Stimulated activated CD8-positive, alpha-beta memory T cell treated with anti-CD3 and anti-CD28 coated beads, Interleukin-4, amount 100 ng/mL, for 48 hours (primary cell): ENCODE data around the gene MEGF11.
"Not testable (repeated sequence)": the region's sequence is repeated elsewhere in the genome, so short reads cannot be mapped to it uniquely, and the experiment has no call there.

ENCODE experiments used
- DNase-seq: peaks from one replicate; pipeline ENCODE4 v3.0.0-alpha.2; 2020

MEGF11 gene

DNA sequence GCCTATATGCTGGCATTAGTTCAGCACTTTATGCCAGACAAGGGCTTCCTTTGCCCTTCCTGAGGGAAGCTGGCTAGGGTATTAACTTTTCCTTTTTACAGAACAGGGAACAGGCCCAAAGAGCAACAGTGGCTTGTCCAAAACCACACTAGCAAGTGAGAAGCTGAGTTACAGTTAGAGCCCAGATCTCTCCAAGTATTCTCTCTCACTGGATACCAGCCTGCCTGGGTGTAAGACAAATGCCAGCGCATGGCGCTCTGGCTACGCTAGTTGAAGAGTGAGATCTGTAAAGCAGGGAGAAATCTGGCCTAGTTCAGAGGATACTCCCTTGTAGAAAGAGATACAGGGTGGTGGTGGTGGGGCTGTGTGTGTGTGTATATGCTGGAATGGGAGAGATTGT, 345.9 kb downstream of the MEGF11 start:
- DNase-seq: no peak

DNA sequence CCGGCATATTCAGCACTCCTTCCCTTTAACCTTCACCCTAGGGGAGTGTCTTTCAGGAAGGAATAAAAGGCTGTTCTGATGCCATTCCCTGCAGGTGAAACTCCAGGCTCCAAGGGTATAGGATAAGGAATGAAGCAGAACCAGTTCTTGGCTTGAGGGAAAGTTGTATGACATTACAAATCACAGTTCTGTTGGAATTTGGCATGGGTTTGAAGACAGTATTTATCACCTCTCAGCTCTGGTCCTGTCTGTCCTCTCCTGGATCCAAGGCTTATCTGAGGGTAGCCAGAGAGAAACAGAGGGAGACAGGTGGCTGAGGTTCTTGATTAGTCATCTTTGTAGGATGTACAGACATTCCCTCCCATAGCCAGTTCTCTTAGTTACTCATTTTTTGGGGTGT, 347.2 kb downstream of the MEGF11 start:
- DNase-seq: no peak

DNA sequence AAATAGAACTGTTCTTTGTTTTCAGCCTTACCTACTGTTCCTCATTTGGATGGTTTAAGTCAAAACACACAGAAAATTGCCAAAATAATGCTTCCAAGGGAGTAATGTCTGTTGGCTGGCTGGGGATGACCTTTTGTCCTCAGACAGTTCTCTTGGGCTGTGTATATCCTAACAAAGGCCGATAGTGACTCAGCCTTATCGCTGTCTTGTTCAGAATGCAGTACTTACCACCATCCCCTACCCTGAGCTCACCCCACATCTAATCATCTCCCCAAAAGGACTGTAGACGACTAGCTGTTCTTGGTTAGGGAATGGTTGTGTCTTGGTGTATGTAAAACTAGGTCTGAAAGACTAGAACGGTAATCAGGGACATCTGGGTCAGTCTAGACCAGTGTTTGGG, 349.2 kb downstream of the MEGF11 start:
- no peak for DNase-seq

DNA sequence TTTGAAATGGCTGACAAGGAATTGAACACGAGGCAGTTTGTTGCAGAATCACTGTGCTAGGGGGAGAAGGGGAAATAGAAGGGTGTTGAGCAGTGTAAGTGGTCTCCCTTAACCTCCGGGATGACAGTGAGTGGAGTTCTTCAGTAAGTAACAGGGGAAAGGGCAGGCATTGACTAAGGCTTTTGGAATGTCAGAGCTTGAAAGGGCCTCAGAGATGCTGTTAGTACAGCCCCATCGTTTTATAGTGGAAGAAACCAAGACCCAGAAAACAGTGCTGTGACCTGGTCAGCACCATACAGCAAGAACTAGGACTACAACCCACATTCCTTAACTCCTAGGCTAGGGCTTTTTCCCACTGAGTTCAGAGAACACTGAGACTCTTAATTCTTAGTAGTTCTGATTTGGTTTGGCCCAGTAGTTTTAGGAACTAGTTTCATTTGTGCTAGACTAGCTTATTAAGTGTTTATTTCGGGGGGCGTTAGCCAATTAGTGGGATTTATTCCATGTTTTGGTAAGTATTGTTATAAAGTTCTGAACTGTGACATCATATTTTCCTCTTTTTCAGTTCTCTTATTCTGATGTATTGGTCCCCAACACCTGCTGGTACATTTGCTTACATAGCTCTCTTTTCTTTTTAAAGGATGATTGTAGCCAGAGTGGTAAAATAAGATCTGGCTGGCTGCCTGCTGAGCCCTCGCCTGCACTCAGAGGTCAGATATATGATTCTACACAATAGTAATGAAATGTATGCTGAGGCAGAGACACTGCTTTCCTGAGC, 350.1 kb downstream of the MEGF11 start:
- no peak for DNase-seq

DNA sequence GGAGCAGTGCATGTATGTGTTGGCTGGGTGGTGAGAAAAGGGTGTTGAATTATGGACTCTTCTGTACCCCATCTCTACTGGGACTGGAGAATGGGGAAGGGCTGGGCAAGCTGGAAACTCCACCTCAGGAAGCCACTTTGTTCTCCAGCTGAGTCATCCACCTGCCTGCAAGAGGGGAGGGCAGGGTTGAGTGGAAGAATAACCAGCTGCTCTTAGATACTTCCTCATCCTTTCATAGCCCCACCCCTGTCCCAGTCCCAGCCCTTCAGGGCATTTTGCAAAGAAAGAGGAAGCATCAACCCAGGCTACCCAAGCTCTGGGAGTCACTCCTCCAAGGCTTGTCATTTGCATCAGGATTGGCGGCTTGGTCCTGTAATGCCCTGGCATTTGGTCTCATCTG, 351.2 kb downstream of the MEGF11 start:
- no peak for DNase-seq

DNA sequence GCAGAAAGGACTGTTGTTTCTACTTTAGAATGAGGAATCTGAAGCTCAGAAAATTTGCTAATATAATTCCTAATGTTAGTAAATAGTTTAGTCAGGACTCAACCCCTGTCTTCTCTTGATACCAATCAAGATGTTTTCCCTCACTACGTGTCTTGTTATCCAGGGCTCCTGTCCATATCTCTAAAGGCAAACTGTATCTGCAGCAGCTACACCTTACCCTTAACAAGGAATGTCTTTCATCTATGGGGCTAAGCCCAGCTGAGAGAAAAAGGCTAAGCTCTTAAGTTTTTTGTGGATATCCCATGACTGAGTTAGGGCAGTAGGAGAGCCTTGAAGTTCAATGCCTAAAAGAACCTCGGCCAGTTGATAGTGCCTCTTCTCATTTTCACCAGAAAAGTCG, 351.7 kb downstream of the MEGF11 start:
- DNase-seq: no peak

DNA sequence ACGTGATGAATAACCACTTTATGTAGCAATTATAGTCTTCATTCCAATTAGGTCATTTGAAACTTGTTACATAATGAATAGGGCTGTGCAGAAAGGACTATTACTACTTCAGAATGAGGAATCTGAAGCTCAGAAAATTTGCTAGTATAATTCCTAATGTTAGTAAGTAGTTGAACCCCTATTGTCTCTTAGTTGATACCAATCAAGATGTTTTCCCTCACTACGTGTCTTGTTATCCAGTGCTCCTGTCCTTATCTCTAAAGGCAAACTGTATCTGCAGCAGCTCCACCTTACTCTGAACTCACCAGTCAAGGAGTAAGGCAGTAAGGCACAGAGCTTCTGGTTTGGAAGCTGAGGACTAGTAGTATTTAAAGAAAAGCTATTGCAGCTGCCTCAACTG, 352.2 kb downstream of the MEGF11 start:
- no peak for DNase-seq

DNA sequence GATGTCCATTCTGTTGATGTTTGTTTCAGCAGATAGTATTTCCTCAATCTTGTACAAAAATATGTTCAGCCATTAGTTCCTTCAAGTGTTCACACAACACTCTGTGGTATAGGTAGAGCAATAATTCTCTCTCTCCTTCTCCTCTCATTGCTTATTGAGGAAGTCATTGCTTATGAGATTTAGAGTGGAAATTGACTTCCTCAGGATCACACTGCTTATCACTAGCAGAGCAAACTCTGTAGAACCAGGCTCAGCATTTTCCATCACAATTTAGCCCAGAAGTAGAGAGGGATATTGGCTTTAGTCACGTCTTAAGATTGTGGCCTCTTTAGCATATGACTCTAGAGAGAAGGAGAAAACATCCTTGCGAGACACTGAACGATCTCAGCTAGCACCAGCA, 353.1 kb downstream of the MEGF11 start:
- DNase-seq: no peak

DNA sequence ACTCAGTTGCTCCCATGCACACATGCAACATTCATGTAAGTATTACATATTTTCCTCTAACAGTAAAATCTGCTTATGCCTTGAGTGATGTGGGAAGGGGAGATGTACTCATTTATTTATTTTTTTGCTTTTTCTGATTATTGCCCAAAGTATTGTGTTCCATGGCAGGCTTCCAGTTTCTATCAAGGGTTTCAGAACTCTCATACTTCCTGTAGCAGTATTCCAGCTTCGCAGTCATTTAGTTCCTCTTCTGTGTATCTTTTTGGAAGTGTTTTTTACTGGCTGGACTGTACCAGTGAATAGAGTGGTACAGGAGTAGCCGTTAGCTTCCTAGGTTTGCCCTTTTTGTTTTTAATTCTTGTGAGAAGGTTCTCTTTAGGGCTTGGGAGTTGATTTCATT, 357.3 kb downstream of the MEGF11 start:
- DNase-seq: no peak

DNA sequence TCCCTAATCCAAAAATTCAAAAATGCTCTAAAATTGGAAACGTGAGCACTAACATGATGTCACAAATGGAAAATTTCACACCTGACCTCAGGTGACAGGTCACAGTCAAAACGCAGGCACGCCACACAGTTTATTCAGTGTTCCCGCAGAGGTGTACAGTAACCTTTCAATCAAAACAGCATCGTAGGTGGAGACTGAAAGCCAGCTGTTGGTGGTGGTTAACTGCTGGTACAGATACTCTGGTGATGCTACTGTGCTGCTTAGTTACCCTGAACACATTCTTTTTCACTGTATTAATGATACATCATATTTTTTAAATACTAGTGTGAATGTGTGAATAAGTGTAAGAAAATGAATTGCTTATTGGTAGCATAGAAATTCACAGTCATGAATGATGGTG, 360.5 kb downstream of the MEGF11 start:
- DNase-seq: no peak

DNA sequence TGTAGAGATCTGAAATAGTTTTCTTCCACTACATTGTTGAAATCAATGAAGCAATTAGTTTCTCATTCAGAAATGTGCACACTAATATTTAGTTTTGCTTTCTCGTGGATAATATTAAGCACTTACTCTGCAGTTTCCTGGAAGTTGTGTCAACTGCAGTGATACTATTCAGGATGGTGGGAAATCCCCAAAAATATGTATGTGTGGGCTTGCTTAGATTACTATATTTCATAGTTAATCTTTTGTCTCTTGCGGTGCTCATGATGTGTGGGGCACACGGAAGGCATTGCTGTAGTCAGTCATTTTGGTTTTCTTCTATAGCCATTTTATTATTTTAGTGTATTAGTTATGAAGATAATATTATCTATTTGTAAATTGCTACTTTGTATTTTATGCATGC, 364.6 kb downstream of the MEGF11 start:
- no peak for DNase-seq

DNA sequence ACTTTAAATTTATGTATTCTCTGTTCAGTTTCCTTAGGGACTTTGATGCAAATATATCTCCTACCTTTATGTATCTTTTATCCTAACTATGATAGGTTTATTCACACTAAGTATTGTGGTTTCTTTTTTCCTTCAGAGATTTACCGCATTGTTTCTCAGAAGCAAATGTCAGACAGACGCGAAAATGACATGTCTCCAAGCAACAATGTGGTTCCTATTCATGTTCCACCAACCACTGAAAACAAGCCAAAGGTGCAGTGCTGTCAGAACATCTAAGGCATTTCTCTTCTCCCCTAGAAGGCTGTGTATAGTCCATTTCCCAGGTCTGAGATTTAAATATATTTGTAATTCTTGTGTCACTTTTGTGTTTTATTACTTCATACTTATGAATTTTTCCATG, 366.0 kb downstream of the MEGF11 start:
- DNase-seq: peak; percentile 39

DNA sequence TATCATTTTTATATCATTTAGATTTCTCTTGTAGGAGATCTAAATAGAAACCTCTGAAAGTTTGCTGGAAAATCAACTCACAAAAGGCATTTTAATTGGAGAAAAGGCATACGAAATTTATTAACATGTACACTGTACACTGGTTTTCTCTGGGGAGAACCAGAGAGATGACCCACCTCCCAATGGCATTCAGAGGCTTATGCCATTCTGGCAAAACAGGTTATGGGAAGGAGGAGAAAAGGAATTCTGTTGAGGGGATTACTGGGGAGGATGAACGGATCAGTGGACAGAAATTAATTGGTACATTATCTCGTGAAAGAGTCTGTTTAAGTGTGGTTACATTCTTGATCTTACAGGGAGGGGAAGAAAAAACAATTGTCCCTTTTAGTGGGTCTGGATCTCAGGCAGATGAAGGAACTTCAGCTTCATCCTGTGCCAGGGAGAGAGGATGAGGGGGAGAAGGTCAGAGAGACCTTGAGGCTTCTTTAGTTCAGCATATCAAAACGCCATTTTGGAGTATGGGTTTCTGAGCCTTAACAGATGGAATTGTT, 367.8 kb downstream of the MEGF11 start:
- DNase-seq: no peak

DNA sequence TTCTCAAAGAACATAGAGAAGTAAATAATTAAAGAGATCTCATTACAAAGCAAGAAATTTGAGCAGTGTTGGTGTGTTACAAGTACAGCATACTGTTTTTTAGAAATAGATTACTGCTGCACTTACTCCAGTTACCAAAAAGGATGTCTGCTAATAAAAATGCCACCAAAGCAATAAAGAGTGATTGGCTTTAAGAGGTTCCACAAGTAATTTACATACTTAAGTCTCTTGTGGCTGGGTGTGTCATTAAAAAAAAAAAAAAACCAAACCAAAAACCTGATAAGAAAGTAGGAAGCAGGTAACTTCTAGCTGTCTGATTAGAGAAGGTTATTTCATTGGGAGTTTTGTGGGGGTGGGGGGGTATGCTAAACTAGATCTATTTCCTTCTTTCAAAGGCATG, 369.0 kb downstream of the MEGF11 start:
- no peak for DNase-seq

DNA sequence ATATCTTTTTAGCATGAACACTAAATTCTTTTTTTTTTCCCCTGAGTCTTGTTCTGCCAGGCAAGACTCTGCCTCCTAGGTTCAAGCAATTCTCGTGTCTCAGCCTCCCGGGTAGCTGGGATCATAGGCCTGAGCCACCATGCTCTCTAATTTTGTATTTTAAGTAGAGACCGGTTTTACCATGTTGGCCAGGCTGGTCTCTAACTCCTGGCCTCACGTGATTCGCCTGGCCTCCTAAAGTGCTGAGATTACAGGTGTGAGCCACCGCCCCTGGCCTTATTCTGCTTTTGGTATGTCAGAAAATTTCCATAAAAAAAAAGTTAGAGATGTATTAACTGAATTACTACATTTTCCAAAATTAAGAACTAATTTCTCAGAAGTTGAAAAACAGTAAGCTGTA, 370.0 kb downstream of the MEGF11 start:
- DNase-seq: no peak

DNA sequence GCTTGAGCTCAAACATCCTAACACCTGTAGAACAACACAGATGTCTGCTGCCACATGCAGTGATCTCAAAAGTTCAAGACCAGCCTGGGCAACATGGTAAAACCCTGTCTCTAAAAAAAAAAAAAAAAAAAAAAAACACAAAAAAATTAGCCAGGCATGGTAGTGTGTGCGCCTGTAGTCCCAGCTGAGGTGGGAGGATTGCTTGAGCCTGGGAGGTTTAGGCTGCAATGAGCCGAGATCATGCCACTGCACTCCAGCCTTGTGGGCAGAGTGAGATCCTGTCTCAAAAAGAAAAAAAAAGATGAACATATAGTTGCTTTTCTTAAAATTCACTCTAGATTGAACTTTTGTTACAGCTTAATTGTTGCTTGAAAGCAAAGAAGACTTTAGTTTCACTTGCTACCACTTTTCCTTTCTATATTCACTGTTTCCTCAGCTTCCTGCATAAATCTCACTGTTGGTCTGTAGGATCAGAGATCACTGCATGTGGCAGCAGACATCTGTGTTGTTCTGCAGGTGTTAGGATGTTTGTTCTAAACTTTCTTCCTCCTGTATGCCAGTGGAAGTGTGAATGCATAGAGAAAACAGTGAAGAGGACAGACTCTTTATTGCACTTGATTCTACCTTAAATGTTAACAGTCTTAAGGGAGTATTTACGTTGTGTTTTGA, 371.6 kb downstream of the MEGF11 start:
- DNase-seq: no peak

DNA sequence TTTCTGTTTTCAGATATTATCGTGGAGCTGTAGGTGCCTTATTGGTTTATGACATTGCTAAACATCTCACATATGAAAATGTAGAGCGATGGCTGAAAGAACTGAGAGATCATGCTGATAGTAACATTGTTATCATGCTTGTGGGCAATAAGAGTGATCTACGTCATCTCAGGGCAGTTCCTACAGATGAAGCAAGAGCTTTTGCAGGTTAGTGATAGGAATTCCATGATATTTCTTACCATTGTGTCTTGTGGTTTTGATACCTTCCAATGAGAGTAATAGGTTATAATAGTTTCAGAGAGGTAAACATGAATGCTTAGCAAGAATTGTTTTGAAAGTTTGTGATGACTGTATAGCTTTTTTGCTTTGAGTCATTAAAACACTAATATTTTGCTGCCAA, 375.8 kb downstream of the MEGF11 start:
- no peak for DNase-seq

DNA sequence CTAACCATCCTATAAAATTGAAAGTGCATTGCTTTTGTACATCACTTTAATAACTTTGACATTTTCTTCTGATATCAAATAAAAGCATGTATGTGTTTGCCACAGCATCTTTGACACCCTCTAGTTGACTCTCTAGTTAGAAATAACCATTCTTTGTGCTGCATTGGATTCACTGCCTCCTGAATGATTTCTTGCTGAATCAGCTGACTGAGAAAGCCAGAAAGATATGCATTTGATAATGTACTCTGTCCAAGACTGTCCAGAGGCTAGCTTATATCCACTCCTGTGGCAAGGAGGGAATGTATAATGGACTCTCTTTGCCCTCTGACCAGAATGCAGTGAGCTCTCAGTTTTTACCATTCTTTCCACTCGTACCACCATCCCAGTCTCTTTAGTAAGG, 378.1 kb downstream of the MEGF11 start:
- no peak for DNase-seq

DNA sequence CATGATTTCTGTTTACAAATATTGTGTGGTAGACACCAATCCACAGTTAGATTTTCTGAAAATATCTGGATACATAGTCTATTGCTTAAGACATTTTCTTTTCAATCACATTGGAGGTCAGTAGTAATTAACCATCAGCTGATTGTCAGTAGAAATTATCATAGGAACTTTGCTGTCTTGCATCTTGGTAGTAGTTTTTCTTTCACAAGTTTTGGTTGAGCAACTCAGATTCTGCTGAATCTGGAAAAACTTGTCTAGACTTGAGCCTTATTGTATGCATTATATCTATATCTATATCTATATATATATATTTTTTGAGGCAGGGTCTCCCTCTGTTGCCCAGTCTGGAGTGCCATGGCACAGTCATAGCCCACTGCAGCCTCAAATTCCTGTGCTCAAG, 380.3 kb downstream of the MEGF11 start:
- no peak for DNase-seq

DNA sequence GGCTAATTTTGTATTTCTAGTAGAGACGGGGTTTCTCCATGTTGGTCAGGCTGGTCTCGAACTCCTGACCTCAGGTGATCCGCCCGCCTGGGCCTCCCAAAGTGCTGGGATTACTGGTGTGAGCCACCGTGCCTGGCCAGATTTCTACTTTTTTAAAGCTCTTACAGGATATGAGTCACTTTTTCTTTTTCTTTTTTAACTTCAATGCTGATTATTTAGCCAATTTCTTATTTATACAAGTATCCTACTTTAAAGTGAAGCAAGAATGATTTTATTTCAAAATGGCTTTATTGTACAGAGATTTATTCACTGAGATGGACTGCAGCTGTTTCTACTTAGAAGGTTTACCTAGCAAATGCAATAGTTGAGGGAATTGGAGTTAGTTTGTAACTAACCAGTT, 381.0 kb downstream of the MEGF11 start:
- DNase-seq: not testable (repeated sequence)

DNA sequence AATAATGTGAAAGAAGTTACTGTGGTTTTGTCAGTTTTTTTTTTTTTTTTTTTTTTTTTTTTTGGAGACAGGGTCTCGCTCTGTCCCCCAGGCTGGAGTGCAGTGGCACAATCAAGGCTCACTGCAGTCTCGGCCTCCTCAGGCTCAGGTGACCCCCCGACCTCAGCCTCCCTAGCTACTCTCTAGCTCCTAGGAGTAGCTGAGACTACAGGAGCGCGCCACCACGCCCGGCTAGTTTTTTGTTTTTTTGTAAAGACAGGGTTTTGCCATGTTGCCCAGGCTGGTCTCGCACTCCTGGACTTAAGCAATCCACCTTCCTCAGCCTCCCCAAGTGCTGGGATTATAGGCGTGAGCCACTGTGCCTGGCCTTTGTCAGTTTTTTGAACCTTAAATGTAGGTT, 381.7 kb downstream of the MEGF11 start:
- not testable (repeated sequence) for DNase-seq

DNA sequence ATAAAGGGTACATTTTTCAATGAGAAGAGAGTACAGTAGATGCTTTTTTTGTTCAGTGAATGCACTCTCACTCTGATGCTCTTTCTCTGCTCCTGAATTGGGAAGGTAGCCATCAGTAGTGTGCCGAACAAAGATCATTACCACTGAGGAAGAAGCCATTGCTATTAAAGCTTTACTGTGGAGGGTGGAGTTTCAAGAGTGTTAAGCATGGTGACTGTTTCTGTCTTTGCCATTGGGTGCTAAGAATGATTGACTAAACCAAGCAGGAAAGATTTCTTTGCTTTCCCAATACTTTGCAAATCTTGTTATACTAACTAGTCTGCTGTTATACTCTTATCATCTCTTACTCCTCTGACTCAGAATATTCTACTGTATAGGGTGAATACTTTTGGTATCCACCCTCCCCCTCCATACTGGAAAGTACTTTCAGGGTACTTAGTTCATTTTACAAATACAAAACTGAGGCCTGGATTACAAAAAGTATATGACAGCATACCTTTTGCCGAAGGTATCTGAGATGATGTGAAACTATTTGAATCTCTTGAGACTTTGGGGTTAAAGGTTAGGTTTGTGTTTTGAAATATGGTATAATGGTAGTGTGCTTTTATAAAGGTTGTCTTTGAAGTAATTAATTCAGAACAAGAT, 382.5 kb downstream of the MEGF11 start:
- DNase-seq: no peak

DNA sequence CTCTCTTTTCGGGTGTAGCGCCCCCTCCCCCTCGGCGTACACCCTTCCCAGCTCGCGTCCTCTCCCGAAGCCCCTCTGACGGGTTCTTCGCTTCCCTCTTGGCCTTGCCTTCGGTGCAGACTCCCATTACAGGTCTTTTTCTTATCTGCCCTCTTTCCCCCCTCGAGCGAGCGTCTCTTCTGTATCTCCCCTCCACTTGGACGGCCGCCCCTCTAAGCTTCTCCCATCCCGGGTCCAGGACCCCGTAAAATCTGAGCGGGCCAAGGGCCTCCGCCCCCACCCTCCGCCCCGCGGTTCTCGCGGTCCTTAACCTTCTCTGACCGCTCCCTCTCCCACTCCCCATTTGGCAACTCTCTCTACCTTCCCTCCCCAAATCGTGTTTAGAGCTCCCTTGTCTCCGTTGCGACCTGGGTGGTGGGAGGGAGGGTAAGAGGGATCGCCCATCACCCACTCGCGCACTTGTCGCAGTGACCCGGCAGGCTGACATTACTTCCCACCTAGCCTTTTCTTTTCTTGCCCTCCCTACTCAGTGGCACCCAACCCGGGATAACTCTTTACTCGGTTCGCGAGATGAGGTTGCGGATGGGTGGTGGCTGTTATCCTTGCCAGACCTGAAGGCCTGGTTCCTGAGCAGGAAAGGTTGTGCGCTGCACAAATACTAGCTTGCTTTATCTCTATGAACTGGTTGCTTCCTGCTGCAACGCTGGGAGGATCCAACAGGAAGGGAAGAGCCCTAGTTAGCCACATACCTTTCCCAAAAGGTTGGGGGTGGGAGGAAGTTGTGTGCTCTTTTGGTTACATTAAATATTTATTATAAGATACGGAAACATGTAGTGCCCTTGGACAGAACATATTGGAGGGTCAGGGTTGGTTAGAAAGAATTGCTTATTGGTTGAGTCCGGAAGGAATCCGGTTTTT, 383.3 kb downstream of the MEGF11 start:
- DNase-seq: peak; percentile 51
